GM21529 (cell line): ENCODE results near the gene JAK3.
"Not testable (repeated sequence)": the region's sequence is repeated elsewhere in the genome, so short reads cannot be mapped to it uniquely, and the experiment has no call there.

ENCODE experiments used
- ATAC-seq: cut with Tn5 transposase; IDR thresholded peaks from one replicate; pipeline ENCODE4 v1.9.1; 2021; ENCODE audit not compliant: unreplicated experiment

JAK3 gene

GRCh38 chr19:17778968-17779929 is 68.5 kb downstream of the JAK3 start:
- no peak for ATAC-seq

- no peak for ATAC-seq
Observed at GRCh38 chr19:17778251-17778967, 69.4 kb downstream of the JAK3 start.

- not testable (repeated sequence) for ATAC-seq
Observed at GRCh38 chr19:17777840-17778239, 69.9 kb downstream of the JAK3 start.

GRCh38 chr19:17775991-17776803 is 71.6 kb downstream of the JAK3 start:
- peak; percentile 61 for ATAC-seq

- ATAC-seq = no peak
Observed at GRCh38 chr19:17775245-17775927, 72.4 kb downstream of the JAK3 start.
